HG03439 (cell line): ENCODE measurements around the gene SLC44A5.
"Not testable (repeated sequence)": the region's sequence is repeated elsewhere in the genome, so short reads cannot be mapped to it uniquely, and the experiment has no call there.

Source experiments
- ATAC-seq: cut with Tn5 transposase; IDR thresholded peaks from one replicate; pipeline ENCODE4 v1.9.1; 2021; ENCODE audit warnings: mild to moderate bottlenecking, moderate library complexity; ENCODE audit not compliant: unreplicated experiment

The SLC44A5 gene

GRCh38 chr1:75305061-75305460 is 305.9 kb downstream of the SLC44A5 start:
- no peak for ATAC-seq

GRCh38 chr1:75293270-75293669 is 317.6 kb downstream of the SLC44A5 start:
- ATAC-seq: no peak

GRCh38 chr1:75292013-75292412 is 318.9 kb downstream of the SLC44A5 start:
- ATAC-seq: no peak

GRCh38 chr1:75276385-75276784 is 334.5 kb downstream of the SLC44A5 start:
- ATAC-seq: no peak

- ATAC-seq: no peak
Measured at GRCh38 chr1:75275631-75276030, 335.3 kb downstream of the SLC44A5 start.

- no peak for ATAC-seq
Measured at GRCh38 chr1:75274920-75275506, 335.9 kb downstream of the SLC44A5 start.

- no peak for ATAC-seq
Measured at GRCh38 chr1:75273110-75273509, 337.8 kb downstream of the SLC44A5 start.

- peak; percentile 69 for ATAC-seq
Measured at GRCh38 chr1:75265792-75266191, 345.1 kb downstream of the SLC44A5 start.

GRCh38 chr1:75264112-75264511 is 346.8 kb downstream of the SLC44A5 start:
- no peak for ATAC-seq

GRCh38 chr1:75263616-75264015 is 347.3 kb downstream of the SLC44A5 start:
- ATAC-seq: not testable (repeated sequence)

- not testable (repeated sequence) for ATAC-seq
Measured at GRCh38 chr1:75261946-75262345, 349.0 kb downstream of the SLC44A5 start.

- no peak for ATAC-seq
Measured at GRCh38 chr1:75258351-75258750, 352.6 kb downstream of the SLC44A5 start.

- ATAC-seq: no peak
Measured at GRCh38 chr1:75257424-75257823, 353.5 kb downstream of the SLC44A5 start.

- not testable (repeated sequence) for ATAC-seq
Measured at GRCh38 chr1:75250114-75250513, 360.8 kb downstream of the SLC44A5 start.

- no peak for ATAC-seq
Measured at GRCh38 chr1:75245239-75245638, 365.7 kb downstream of the SLC44A5 start.

GRCh38 chr1:75243124-75243523 is 367.8 kb downstream of the SLC44A5 start:
- no peak for ATAC-seq

GRCh38 chr1:75237316-75237715 is 373.6 kb downstream of the SLC44A5 start:
- no peak for ATAC-seq

- ATAC-seq: no peak
Measured at GRCh38 chr1:75234562-75234961, 376.4 kb downstream of the SLC44A5 start.

- ATAC-seq: peak; percentile 95
Measured at GRCh38 chr1:75233302-75233929, 377.5 kb downstream of the SLC44A5 start.

- ATAC-seq: no peak
Measured at GRCh38 chr1:75220072-75220471, 390.8 kb downstream of the SLC44A5 start.

GRCh38 chr1:75214017-75214416 is 396.9 kb downstream of the SLC44A5 start:
- no peak for ATAC-seq

GRCh38 chr1:75211648-75212047 is 399.3 kb downstream of the SLC44A5 start:
- ATAC-seq: no peak

- no peak for ATAC-seq
Measured at GRCh38 chr1:75208862-75209261, 402.1 kb downstream of the SLC44A5 start.
